Endothelial cell of umbilical vein (primary cell): ENCODE measurements around the gene DNAH10. TPM values are rescaled to one million over a fixed set of nuclear protein-coding genes. Genes with fewer than 3 reads are reported as not detected.

Source experiments
- BruUV-seq: library from RNA; stranded (reverse); fragments of 400-500 nt; replicated peaks from 2 replicates; lab custom pipeline; 2021; lab: Mats Ljungman, UMichigan
- CTCF ChIA-PET: fragments of 300-600, 350-600 bp; sonication (Branson Sonifier 250); formaldehyde crosslinking; loops from one replicate; lab custom pipeline; 2021; ENCODE audit warnings: antibody characterized with exemption, inconsistent platforms; lab: Charles Lee
- POLR2A ChIA-PET: fragments of 300-600, 350-600 bp; sonication (Branson Sonifier 250); formaldehyde crosslinking; loops from one replicate; lab custom pipeline; 2021; ENCODE audit warnings: antibody characterized with exemption, inconsistent platforms; lab: Charles Lee
- DNase-seq: peaks from one replicate; pipeline ENCODE4 v3.0.0-alpha.2; 2011; ENCODE audit warnings: low read depth, low spot score
- FAIRE-seq: peaks from 2 replicates; lab custom pipeline; 2011; peaks lifted over from hg19 to GRCh38; lab: Jason Lieb, UNC
- H2AFZ ChIP-seq: 2 replicates; pipeline ENCODE4 v1.6.0; 2012; ENCODE audit warnings: low read depth, low read length, control low read depth, inconsistent platforms
- H3K27ac ChIP-seq: 2 replicates; pipeline ENCODE4 v1.5.1; 2011; ENCODE audit warnings: low read depth, mild to moderate bottlenecking, control low read depth, low read length, moderate library complexity; ENCODE audit not compliant: insufficient read depth
- H3K27me3 ChIP-seq, 2 experiments: 2 replicates each; pipeline versions ENCODE4 v1.6.0 to v1.6.1; 2011; ENCODE audit warnings: low read length in 2 of 2, mixed read lengths in 1 of 2; ENCODE audit not compliant: control insufficient read depth in 2 of 2, insufficient read depth in 2 of 2
- H3K36me3 ChIP-seq, 2 experiments: 2 replicates in 1 of 2; 3 replicates in 1 of 2; pipeline ENCODE4 v1.5.1; 2011; ENCODE audit warnings: low read length in 2 of 2, mild to moderate bottlenecking in 1 of 2, moderate library complexity in 1 of 2; ENCODE audit not compliant: control insufficient read depth in 2 of 2, insufficient read depth in 2 of 2; ENCODE audit errors: extremely low read depth in 1 of 2
- H3K4me1 ChIP-seq: 3 replicates; pipeline ENCODE4 v1.5.1; 2011; ENCODE audit warnings: mild to moderate bottlenecking, low read length; ENCODE audit not compliant: control insufficient read depth, insufficient read depth; ENCODE audit errors: extremely low read depth
- H3K4me2 ChIP-seq: 2 replicates; pipeline ENCODE4 v1.6.1; 2011; ENCODE audit warnings: low read length, control low read depth, mixed read lengths; ENCODE audit not compliant: insufficient read depth
- H3K4me3 ChIP-seq, 3 experiments: fragments of 200-600 bp in 1 of 3; sonication (generic), shearing (Covaris generic) in 1 of 3; replicated peaks in 1 of 3; 2 replicates each; pipeline ENCODE4 v1.5.1; 2011 to 2016; ENCODE audit warnings: control low read depth in 3 of 3, low read length in 3 of 3, mild to moderate bottlenecking in 2 of 3, inconsistent platforms in 1 of 3, low read depth in 1 of 3, moderate library complexity in 1 of 3; ENCODE audit not compliant: insufficient read depth in 1 of 3
- H3K79me2 ChIP-seq: 2 replicates; pipeline ENCODE4 v1.6.0; 2012; ENCODE audit warnings: low read length, inconsistent platforms; ENCODE audit not compliant: control insufficient read depth, insufficient read depth
- H3K9ac ChIP-seq: replicated peaks from 2 replicates; pipeline ENCODE3; 2011; ENCODE audit warnings: low read length, control low read depth; ENCODE audit not compliant: insufficient read depth; ENCODE audit errors: extremely low read depth
- H3K9me1 ChIP-seq: replicated peaks from 3 replicates; pipeline ENCODE4 v1.6.0; 2011; ENCODE audit warnings: mild to moderate bottlenecking, low read length; ENCODE audit not compliant: control insufficient read depth, insufficient read depth; ENCODE audit errors: extremely low read depth
- H3K9me3 ChIP-seq: replicated peaks from 2 replicates; pipeline ENCODE4 v1.5.1; 2012; ENCODE audit warnings: low read length, inconsistent platforms; ENCODE audit not compliant: control insufficient read depth, insufficient read depth
- H4K20me1 ChIP-seq: replicated peaks from 2 replicates; pipeline ENCODE3; 2011; ENCODE audit warnings: mild to moderate bottlenecking, low read length; ENCODE audit not compliant: control insufficient read depth, insufficient read depth; ENCODE audit errors: extremely low read depth
- CTCF ChIP-seq, 2 donors: IDR thresholded peaks; 1 replicate in 1 of 2; 2 replicates in 1 of 2; pipeline ENCODE4 v1.5.1; 2011; ENCODE audit warnings: low read length in 2 of 2, mild to moderate bottlenecking in 2 of 2, moderate library complexity in 2 of 2, control low read depth in 1 of 2, inconsistent platforms in 1 of 2, low read depth in 1 of 2; ENCODE audit not compliant: insufficient read depth in 1 of 2; ENCODE audit errors: extremely low read depth in 1 of 2
- EZH2 ChIP-seq: IDR thresholded peaks from 2 replicates; pipeline ENCODE4 v1.6.1; 2012; ENCODE audit warnings: borderline replicate concordance, low read depth, mild to moderate bottlenecking, moderate library complexity, low read length, inconsistent platforms; ENCODE audit not compliant: severe bottlenecking
- FOS ChIP-seq: IDR thresholded peaks from 2 replicates; pipeline ENCODE4 v1.6.1; 2011; ENCODE audit warnings: mild to moderate bottlenecking, low read length, moderate library complexity, borderline replicate concordance; ENCODE audit not compliant: insufficient read depth
- GATA2 ChIP-seq: IDR thresholded peaks from 2 replicates; pipeline ENCODE4 v1.7.0; 2011; ENCODE audit warnings: low read depth, mild to moderate bottlenecking, moderate library complexity, mixed read lengths, low read length; ENCODE audit not compliant: insufficient read length, insufficient read depth
- JUN ChIP-seq: IDR thresholded peaks from 2 replicates; pipeline ENCODE4 v1.6.1; 2011; ENCODE audit warnings: borderline replicate concordance, low read depth; ENCODE audit not compliant: insufficient read length, insufficient read depth
- MAX ChIP-seq: IDR thresholded peaks from 2 replicates; pipeline ENCODE4 v1.6.1; 2011; ENCODE audit not compliant: insufficient read depth, insufficient read length
- MYC ChIP-seq: IDR thresholded peaks from one replicate; pipeline ENCODE4 v1.6.1; 2011; ENCODE audit warnings: mild to moderate bottlenecking, low read depth, low read length
- POLR2A ChIP-seq: IDR thresholded peaks from 2 replicates; pipeline ENCODE4 v1.6.1; 2012; ENCODE audit warnings: low read depth, mild to moderate bottlenecking, control low read depth, low read length
- POLR2AphosphoS5 ChIP-seq: IDR thresholded peaks from 2 replicates; pipeline ENCODE4 v1.6.1; 2012; ENCODE audit warnings: low read depth, mild to moderate bottlenecking, control low read depth, low read length, moderate library complexity; ENCODE audit not compliant: insufficient read depth
- dilution Hi-C: fragments of 300-500 bp; cut with MboI; formaldehyde crosslinking; loops from one replicate; pipeline ENCODE4 v1.15.0; 2019; ENCODE audit warnings: low sequenced_read_pairs; ENCODE audit not compliant: extremely low pct_ligation_motif_present
- intact Hi-C: fragments of 100-400 bp; cut with micrococcal nuclease; formaldehyde crosslinking; loops from one replicate; pipeline ENCODE4 v1.10.0; 2022
- polyA plus RNA-seq, 4 experiments: library from polyadenylated mRNA; depleted of rRNA in 3 of 4; stranded (reverse) in 3 of 4; unstranded in 1 of 4; fragments of >200 nt; gene quantifications; 2 replicates each; pipeline versions ENCODE4 v1.2.1 to v1.2.3, GENCODE V29; 2011 to 2012; ENCODE audit warnings: missing spikeins in 1 of 4
- total RNA-seq: library from RNA; stranded (reverse); gene quantifications from 2 replicates; pipeline ENCODE4 v1.2.3, GENCODE V29; 2021

The DNAH10 gene
- total and polyA plus RNA-seq, 2 donors (not counting 3 experiments of a cell fraction or from before 2014, with no cell fraction given), result 0.04 to 0.31 TPM

GRCh38 chr12:123960029-123960735, 198.1 kb downstream of the DNAH10 start:
- dilution Hi-C loops (no loop called here), intact Hi-C loops (no loop called here)
- no peak for FAIRE-seq
- Histone ChIP-seq H3K4me2 (no peak overlapping the region), H3K4me3 (no peak overlapping the region), H3K79me2 (no peaks in the 10 kb centered on the region), H4K20me1 (no peaks in the 10 kb centered on the region), H3K4me1 (no peaks in the 10 kb centered on the region), H3K27ac (no peak overlapping the region), H3K36me3 (no peaks in the 10 kb centered on the region), H3K27me3 (no peaks in the 10 kb centered on the region), H2AFZ (no peak overlapping the region), H3K9me1 (no peaks in the 10 kb centered on the region), H3K9ac (no peak overlapping the region), H3K9me3 (no peaks in the 10 kb centered on the region)
- no peak for DNase-seq
- POLR2A ChIA-PET, result no interaction called here
- CTCF ChIA-PET, result interaction anchor here (1.8 kb wide), 1 partner anchor 54 kb away, joined by 4 read pairs; no protein-coding TSS in a partner anchor
- TF ChIP-seq EZH2 (no peak), GATA2 (no peak), MAX (no peak)
- BruUV-seq, result no TSS peak

- Histone ChIP-seq H3K4me2 (no peak overlapping the region), H3K4me1 (no peaks in the 10 kb centered on the region), H3K9me3 (no peaks in the 10 kb centered on the region), H2AFZ (no peak overlapping the region), H3K27ac (no peak overlapping the region), H3K36me3 (peaks cover 0 to 2% of the 10 kb centered on the region in 2 experiments), H3K27me3 (no peaks in the 10 kb centered on the region), H3K9ac (no peak overlapping the region), H3K4me3 (no peak overlapping the region), H3K9me1 (no peaks in the 10 kb centered on the region), H4K20me1 (no peaks in the 10 kb centered on the region), H3K79me2 (no peaks in the 10 kb centered on the region)
- ChIA-PET POLR2A (no interaction called here), CTCF (interaction anchor here (1.5 to 1.8 kb wide), 2 partner anchors 55 kb away, joined by 4 to 5 read pairs; no protein-coding TSS in a partner anchor)
- TF ChIP-seq MAX (no peak), POLR2AphosphoS5 (no peak), GATA2 (no peak), FOS (no peak), EZH2 (no peak), MYC (no peak), CTCF (IDR thresholded peaks at IDR 0.05; ENCODE audit: extremely low read depth in 1 of 2, insufficient read depth in 1 of 2, low read depth in 1 of 2, low read length in 2 of 2) (no peak), JUN (no peak), POLR2A (no peak)
- FAIRE-seq, result no peak
- DNase-seq, result no peak
- dilution Hi-C loops, result no loop called here
- BruUV-seq, result no TSS peak
- intact Hi-C loops, result no loop called here
Observed at GRCh38 chr12:123960856-123961255, 198.8 kb downstream of the DNAH10 start.
